HepG2 (cell line): ENCODE measurements around the gene MYO5B. TPM values are rescaled to one million over a fixed set of nuclear protein-coding genes. Genes with fewer than 3 reads are reported as not detected.

ENCODE experiments used
- ATAC-seq: fragments of 200-7000 bp; cut with Tn5 transposase; 3 replicates; pipeline ENCODE4 v1.9.1; 2020; ENCODE audit warnings: mild to moderate bottlenecking, moderate library complexity
- BruUV-seq: library from RNA; stranded (reverse); fragments of 400-500 nt; replicated peaks from 2 replicates; lab custom pipeline; 2021; lab: Mats Ljungman, UMichigan
- CTCF ChIA-PET: fragments of 300-600 bp; formaldehyde crosslinking; extraction: SDS; loops from one replicate; lab custom pipeline; 2021; ENCODE audit warnings: low total read pairs, inconsistent platforms, low intra/inter-chr PET ratio; lab: Yijun Ruan, JAX
- POLR2A ChIA-PET: fragments of 350-600 bp; sonication (Branson Sonifier 250); formaldehyde crosslinking; loops from one replicate; lab custom pipeline; 2020; ENCODE audit warnings: antibody characterized with exemption, inconsistent platforms; lab: Yijun Ruan, JAX
- DNase-seq: peaks from one replicate; pipeline ENCODE4 v3.0.0-alpha.2; 2015; ENCODE audit warnings: low spot score
- FAIRE-seq: peaks from 3 replicates; lab custom pipeline; 2011; peaks lifted over from hg19 to GRCh38; lab: Jason Lieb, UNC
- H2AFZ ChIP-seq: one replicate; pipeline ENCODE4 v1.6.1; 2011; ENCODE audit warnings: low read length, inconsistent platforms
- H3K27ac ChIP-seq: fragments of 300-600 bp; 3 replicates; pipeline ENCODE4 v1.8.0; 2011; ENCODE audit warnings: mixed run types, mild to moderate bottlenecking, mixed read lengths, low read length, inconsistent platforms; ENCODE audit not compliant: insufficient read depth; ENCODE audit errors: extremely low read length
- H3K27me3 ChIP-seq, 2 experiments: fragments of 200-600 bp in 1 of 2; 2 replicates in 1 of 2; 3 replicates in 1 of 2; pipeline versions ENCODE4 v1.6.0 to v1.8.0; 2011; ENCODE audit warnings: low read length in 2 of 2, mild to moderate bottlenecking in 2 of 2, moderate library complexity in 2 of 2, inconsistent platforms in 1 of 2; ENCODE audit not compliant: insufficient read depth in 2 of 2, control insufficient read depth in 1 of 2
- H3K36me3 ChIP-seq, 2 experiments: fragments of 200-600 bp in 1 of 2; replicated peaks in 1 of 2; 2 replicates in 1 of 2; 3 replicates in 1 of 2; pipeline versions ENCODE4 v1.5.1 to v1.8.0; 2011; ENCODE audit warnings: low read length in 2 of 2, inconsistent platforms in 1 of 2; ENCODE audit not compliant: insufficient read depth in 2 of 2, control insufficient read depth in 1 of 2
- H3K4me1 ChIP-seq: 2 replicates; pipeline ENCODE4 v1.5.1; 2012; ENCODE audit warnings: low read length, inconsistent platforms; ENCODE audit not compliant: insufficient read depth
- H3K4me2 ChIP-seq: 2 replicates; pipeline ENCODE4 v1.6.0; 2011; ENCODE audit warnings: low read depth, low read length, inconsistent platforms
- H3K4me3 ChIP-seq, 3 experiments: fragments of 200-600 bp in 1 of 3; sonication (generic), shearing (Covaris generic) in 1 of 3; replicated peaks in 1 of 3; 2 replicates each; pipeline ENCODE4 v1.5.1; 2011 to 2016; ENCODE audit warnings: low read length in 3 of 3, inconsistent platforms in 2 of 3, low read depth in 2 of 3, mild to moderate bottlenecking in 2 of 3, control low read depth in 1 of 3, mixed read lengths in 1 of 3; ENCODE audit not compliant: insufficient read depth in 1 of 3
- H3K79me2 ChIP-seq: one replicate; pipeline ENCODE4 v1.6.1; 2011; ENCODE audit warnings: low read length, inconsistent platforms; ENCODE audit not compliant: insufficient read depth
- H3K9ac ChIP-seq: 2 replicates; pipeline ENCODE4 v1.6.0; 2011; ENCODE audit warnings: mild to moderate bottlenecking, low read depth, low read length, inconsistent platforms; ENCODE audit not compliant: insufficient read depth
- H3K9me3 ChIP-seq: 2 replicates; pipeline ENCODE4 v1.5.1; 2012; ENCODE audit warnings: mild to moderate bottlenecking, low read length
- H4K20me1 ChIP-seq: 2 replicates; pipeline ENCODE4 v1.6.0; 2011; ENCODE audit warnings: inconsistent platforms, mild to moderate bottlenecking, low read length, moderate library complexity; ENCODE audit not compliant: insufficient read depth
- FOSL2 ChIP-seq: sonication (generic); formaldehyde crosslinking; IDR thresholded peaks from 2 replicates; pipeline ENCODE4 v1.4.0; 2020; ENCODE audit warnings: missing genetic modification reagents
- HMG20B ChIP-seq: conservative IDR thresholded peaks from 2 replicates; pipeline ENCODE4 v1.6.1; 2016; ENCODE audit warnings: missing genetic modification reagents, missing compliant biosample characterization
- MAFF ChIP-seq: IDR thresholded peaks from 2 replicates; pipeline ENCODE4 v1.6.1; 2011; ENCODE audit warnings: low read depth, low read length, improper control_type of control experiment
- MAFK ChIP-seq, 2 experiments: IDR thresholded peaks in 1 of 2; conservative IDR thresholded peaks in 1 of 2; 2 replicates each; pipeline ENCODE4 v1.6.1; 2011; ENCODE audit warnings: improper control_type of control experiment in 2 of 2, low read length in 2 of 2
- NR2F2 ChIP-seq: IDR thresholded peaks from 2 replicates; pipeline ENCODE4 v1.6.1; 2012; ENCODE audit warnings: low read depth, inconsistent platforms, borderline replicate concordance
- PBX3 ChIP-seq: sonication (generic); formaldehyde crosslinking; IDR thresholded peaks from 2 replicates; pipeline ENCODE4 v1.8.1; 2023; ENCODE audit warnings: missing genetic modification reagents, inconsistent platforms, borderline replicate concordance
- TCF12 ChIP-seq, 2 experiments: fragments of 450-650 bp in 1 of 2; sonication (generic) in 1 of 2; formaldehyde crosslinking in 1 of 2; IDR thresholded peaks; 2 replicates each; pipeline versions ENCODE4 v1.6.1 to v1.8.0; 2017 to 2022; ENCODE audit warnings: antibody characterized with exemption in 1 of 2, mild to moderate bottlenecking in 1 of 2, missing genetic modification reagents in 1 of 2, moderate library complexity in 1 of 2
- WGBS: methylation state at CpG from one replicate; pipeline ENCODE4 v1.1.6; 2017; ENCODE audit warnings: low lambda C conversion rate; 5-methylcytosine and 5-hydroxymethylcytosine counted together
- in situ Hi-C: cut with HindIII; loops from 2 replicates; pipeline ENCODE4 v1.10.0; 2017; ENCODE audit warnings: low pct_unique_long_range_greater_than_20kb; ENCODE audit not compliant: extremely low pct_ligation_motif_present
- intact Hi-C: fragments of 100-400 bp; cut with micrococcal nuclease; formaldehyde crosslinking; loops from one replicate; pipeline ENCODE4 v1.10.0; 2022; ENCODE audit not compliant: unreplicated experiment
- polyA plus RNA-seq, 8 experiments: library from polyadenylated mRNA; depleted of rRNA in 3 of 8; stranded (reverse) in 7 of 8; unstranded in 1 of 8; fragments of >200 nt; fragmentation: Illumina TruSeq in 4 of 8; extraction: Trizol in 4 of 8; gene quantifications; 2 replicates each; pipeline versions ENCODE4 v1.2.1 to v1.2.3, GENCODE V29; 2011 to 2016; ENCODE audit warnings: low read depth in 4 of 8, missing spikeins in 1 of 8, mixed read lengths in 1 of 8; ENCODE audit not compliant: insufficient read depth in 1 of 8
- total RNA-seq, 5 experiments: library from RNA; depleted of rRNA; stranded (reverse); fragments of >200 nt; fragmentation: Illumina TruSeq; extraction: Trizol; gene quantifications; 2 replicates each; pipeline ENCODE4 v1.2.3, GENCODE V29; 2016; ENCODE audit warnings: low read depth in 1 of 5

The MYO5B gene
- total and polyA plus RNA-seq, 2 of the 13 experiments (the other 11 are each of a cell fraction or from before 2014, with no cell fraction given), result 13.1 to 24.0 TPM

- TF ChIP-seq TCF12 (IDR thresholded peaks at IDR 0.05) (no peak), TCF12 (CRISPR knock-in tag; IDR thresholded peaks at IDR 0.05) (no peak), PBX3 (no peak), NR2F2 (no peak)
Observed at GRCh38 chr18:49893036-49893435, 301.9 kb downstream of the MYO5B start (continued).

GRCh38 chr18:49892148-49892924 is 302.6 kb downstream of the MYO5B start:
- FAIRE-seq, result no peak
- Histone ChIP-seq H3K27ac (no peak overlapping the region), H3K9me3 (no peaks in the 10 kb centered on the region), H3K4me3 (no peak overlapping the region), H3K9ac (no peak overlapping the region), H3K27me3 (no peaks in the 10 kb centered on the region), H3K4me1 (peaks cover 10% of the 10 kb centered on the region; the same call in 1 of the 2 replicates), H3K4me2 (no peak overlapping the region), H4K20me1 (no peaks in the 10 kb centered on the region), H2AFZ (no peak overlapping the region), H3K36me3 (peaks cover 1 to 8% of the 10 kb centered on the region in 2 experiments; a peak in 2 of 5 replicates), H3K79me2 (no peaks in the 10 kb centered on the region)
- ChIA-PET POLR2A (no interaction called here), CTCF (no interaction called here)
- no peak for ATAC-seq
- TF ChIP-seq MAFF, result peak; percentile 64; the same call in 1 of the 2 replicates
- TF ChIP-seq MAFK (conservative IDR thresholded peaks at IDR 0.05 in 1 of 2, IDR thresholded peaks at IDR 0.05 in 1 of 2; ENCODE audit: low read length in 2 of 2), result peak; percentile 51 to 70
- TF ChIP-seq HMG20B, result no peak
- TF ChIP-seq FOSL2 (CRISPR knock-in tag), result peak; percentile 34; the same call in 1 of the 2 replicates
- peak; percentile 39 for DNase-seq
- BruUV-seq, result no TSS peak
- intact Hi-C loops, result no loop called here
- in situ Hi-C loops, result no loop called here
- WGBS, result 76% methylated on average over 9 of the region's 15 CpGs
